ENCODE data around the gene OR1Q1. TPM values are rescaled to one million over a fixed set of nuclear protein-coding genes. Genes with fewer than 3 reads are reported as not detected.

The OR1Q1 gene
- polyA plus RNA-seq, 1 donor (not counting 4 experiments of a cell fraction or from before 2014, with no cell fraction given) = not detected

DNA sequence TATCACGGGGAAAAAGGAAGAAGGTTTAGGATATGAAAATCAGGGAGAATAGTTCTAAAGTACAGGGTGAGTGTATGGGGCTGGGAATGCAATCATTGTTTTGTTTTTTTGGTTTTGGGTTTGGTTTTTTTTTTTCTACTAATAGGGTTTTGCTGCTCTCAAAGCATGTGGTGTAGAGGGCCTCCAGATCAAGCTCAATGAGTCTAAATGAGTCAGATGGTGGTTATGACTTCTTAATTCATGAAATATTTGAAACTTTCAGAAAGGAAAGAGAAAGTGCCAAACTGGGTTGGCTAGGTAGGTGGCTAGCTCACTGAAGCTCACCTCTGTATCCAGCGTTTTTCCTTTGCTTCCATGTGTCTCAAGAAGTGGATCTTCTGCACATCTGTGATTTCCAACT is 42.1 kb upstream of the OR1Q1 start:
- dilution Hi-C loops (cut with MboI; ENCODE audit: extremely low pct_ligation_motif_present, low sequenced_read_pairs) = no loop called here
- no peaks in the 10 kb centered on the region for H3K9me3 ChIP-seq (ENCODE audit: control insufficient read depth, low read depth, low read length)
- no peak for FAIRE-seq

DNA sequence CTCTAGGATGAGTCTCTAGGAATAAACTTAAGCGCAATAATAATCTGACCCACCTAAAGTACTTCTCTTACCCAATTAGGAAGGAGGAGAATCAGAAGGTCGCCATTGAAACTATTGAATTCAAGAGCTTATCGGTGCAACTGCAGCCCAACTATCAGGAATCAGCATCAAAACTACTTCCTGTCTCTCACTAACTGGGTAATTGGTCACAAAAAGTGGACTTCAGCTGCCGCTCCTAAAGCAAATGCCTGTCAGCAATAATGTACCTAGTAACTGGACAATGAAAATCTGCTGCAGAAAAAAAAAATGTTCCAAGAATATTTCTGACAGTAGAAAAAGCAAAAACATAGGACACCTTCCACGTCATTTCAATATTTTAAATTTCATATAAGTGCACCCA is 34.7 kb upstream of the OR1Q1 start:
- no peaks in the 10 kb centered on the region for H3K36me3 ChIP-seq (ENCODE audit: control insufficient read depth in 2 of 2, extremely low read depth in 1 of 2, insufficient read depth in 2 of 2, low read length in 2 of 2)
- FAIRE-seq (no peak), DNase-seq (ENCODE audit: low read depth, low spot score) (no peak)
- H3K9ac ChIP-seq (ENCODE audit: control insufficient read depth, extremely low read depth, insufficient read depth, low read length) = no peak overlapping the region
- H3K27me3 ChIP-seq (ENCODE audit: control insufficient read depth, extremely low read depth, insufficient read depth, low read length) = no peaks in the 10 kb centered on the region
- H4K20me1 ChIP-seq (ENCODE audit: control insufficient read depth, extremely low read depth, insufficient read depth, low read length) = no peaks in the 10 kb centered on the region
- no peak overlapping the region for H3K27ac ChIP-seq (ENCODE audit: control insufficient read depth, insufficient read depth, low read length)
- no peaks in the 10 kb centered on the region for H3K79me2 ChIP-seq (ENCODE audit: control insufficient read depth, insufficient read depth, low read length)
- no peak overlapping the region for H3K4me3 ChIP-seq (ENCODE audit: control insufficient read depth in 2 of 3, extremely low read depth in 1 of 3, insufficient read depth in 2 of 3, low read depth in 1 of 3, low read length in 3 of 3)
- TF ChIP-seq, protein P1, sequence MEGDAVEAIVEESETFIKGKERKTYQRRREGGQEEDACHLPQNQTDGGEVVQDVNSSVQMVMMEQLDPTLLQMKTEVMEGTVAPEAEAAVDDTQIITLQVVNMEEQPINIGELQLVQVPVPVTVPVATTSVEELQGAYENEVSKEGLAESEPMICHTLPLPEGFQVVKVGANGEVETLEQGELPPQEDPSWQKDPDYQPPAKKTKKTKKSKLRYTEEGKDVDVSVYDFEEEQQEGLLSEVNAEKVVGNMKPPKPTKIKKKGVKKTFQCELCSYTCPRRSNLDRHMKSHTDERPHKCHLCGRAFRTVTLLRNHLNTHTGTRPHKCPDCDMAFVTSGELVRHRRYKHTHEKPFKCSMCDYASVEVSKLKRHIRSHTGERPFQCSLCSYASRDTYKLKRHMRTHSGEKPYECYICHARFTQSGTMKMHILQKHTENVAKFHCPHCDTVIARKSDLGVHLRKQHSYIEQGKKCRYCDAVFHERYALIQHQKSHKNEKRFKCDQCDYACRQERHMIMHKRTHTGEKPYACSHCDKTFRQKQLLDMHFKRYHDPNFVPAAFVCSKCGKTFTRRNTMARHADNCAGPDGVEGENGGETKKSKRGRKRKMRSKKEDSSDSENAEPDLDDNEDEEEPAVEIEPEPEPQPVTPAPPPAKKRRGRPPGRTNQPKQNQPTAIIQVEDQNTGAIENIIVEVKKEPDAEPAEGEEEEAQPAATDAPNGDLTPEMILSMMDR (optimal IDR thresholded peaks at IDR 0.05 in 1 of 3, IDR thresholded peaks at IDR 0.05 in 1 of 3, conservative IDR thresholded peaks at IDR 0.05 in 1 of 3; ENCODE audit: extremely low read depth in 1 of 3, insufficient read depth in 2 of 3, low read length in 3 of 3) = no peak
- TF ChIP-seq EZH2 (IDR thresholded peaks at IDR 0.05; ENCODE audit: low read length) = no peak
- no peaks in the 10 kb centered on the region for H3K9me1 ChIP-seq (ENCODE audit: control insufficient read depth, extremely low read depth, insufficient read depth, low read length)
- no peak overlapping the region for H2AFZ ChIP-seq (ENCODE audit: control insufficient read depth, low read length)
- dilution Hi-C loops (cut with MboI; ENCODE audit: extremely low pct_ligation_motif_present, low sequenced_read_pairs) = no loop called here
- H3K4me2 ChIP-seq (ENCODE audit: control insufficient read depth, extremely low read depth, insufficient read depth, low read depth, low read length) = no peak overlapping the region
- H3K9me3 ChIP-seq (ENCODE audit: control insufficient read depth, low read depth, low read length) = no peaks in the 10 kb centered on the region
- H3K4me1 ChIP-seq (ENCODE audit: control insufficient read depth, extremely low read depth, insufficient read depth, low read length) = no peaks in the 10 kb centered on the region

More for the DNA sequence above, 42.1 kb upstream of the OR1Q1 start:
- no peak for DNase-seq (ENCODE audit: low read depth, low spot score)
- H3K79me2 ChIP-seq (ENCODE audit: control insufficient read depth, insufficient read depth, low read length) = no peaks in the 10 kb centered on the region
- TF ChIP-seq EZH2 (IDR thresholded peaks at IDR 0.05; ENCODE audit: low read length) = no peak
- TF ChIP-seq, protein P1 (optimal IDR thresholded peaks at IDR 0.05 in 1 of 3, IDR thresholded peaks at IDR 0.05 in 1 of 3, conservative IDR thresholded peaks at IDR 0.05 in 1 of 3; ENCODE audit: extremely low read depth in 1 of 3, insufficient read depth in 2 of 3, low read length in 3 of 3) = no peak
- no peak overlapping the region for H3K4me2 ChIP-seq (ENCODE audit: control insufficient read depth, extremely low read depth, insufficient read depth, low read depth, low read length)
- no peak overlapping the region for H2AFZ ChIP-seq (ENCODE audit: control insufficient read depth, low read length)
- H3K27ac ChIP-seq (ENCODE audit: control insufficient read depth, insufficient read depth, low read length) = no peak overlapping the region
- no peaks in the 10 kb centered on the region for H3K27me3 ChIP-seq (ENCODE audit: control insufficient read depth, extremely low read depth, insufficient read depth, low read length)
- H3K9ac ChIP-seq (ENCODE audit: control insufficient read depth, extremely low read depth, insufficient read depth, low read length) = no peak overlapping the region
- no peak overlapping the region for H3K4me3 ChIP-seq (ENCODE audit: control insufficient read depth in 2 of 3, extremely low read depth in 1 of 3, insufficient read depth in 2 of 3, low read depth in 1 of 3, low read length in 3 of 3)
- no peaks in the 10 kb centered on the region for H3K4me1 ChIP-seq (ENCODE audit: control insufficient read depth, extremely low read depth, insufficient read depth, low read length)
- H4K20me1 ChIP-seq (ENCODE audit: control insufficient read depth, extremely low read depth, insufficient read depth, low read length) = no peaks in the 10 kb centered on the region
- no peaks in the 10 kb centered on the region for H3K36me3 ChIP-seq (ENCODE audit: control insufficient read depth in 2 of 2, extremely low read depth in 1 of 2, insufficient read depth in 2 of 2, low read length in 2 of 2)
- no peaks in the 10 kb centered on the region for H3K9me1 ChIP-seq (ENCODE audit: control insufficient read depth, extremely low read depth, insufficient read depth, low read length)

Measured in keratinocyte (primary cell).